DMS79 (cell line): ENCODE data around the gene PARP16.
"Not testable (repeated sequence)": the region's sequence is repeated elsewhere in the genome, so short reads cannot be mapped to it uniquely, and the experiment has no call there.

Experiments used
- DNase-seq: peaks from one replicate; lab custom pipeline; 2025; lab: John Stamatoyannopoulos, UW

PARP16 gene

DNA sequence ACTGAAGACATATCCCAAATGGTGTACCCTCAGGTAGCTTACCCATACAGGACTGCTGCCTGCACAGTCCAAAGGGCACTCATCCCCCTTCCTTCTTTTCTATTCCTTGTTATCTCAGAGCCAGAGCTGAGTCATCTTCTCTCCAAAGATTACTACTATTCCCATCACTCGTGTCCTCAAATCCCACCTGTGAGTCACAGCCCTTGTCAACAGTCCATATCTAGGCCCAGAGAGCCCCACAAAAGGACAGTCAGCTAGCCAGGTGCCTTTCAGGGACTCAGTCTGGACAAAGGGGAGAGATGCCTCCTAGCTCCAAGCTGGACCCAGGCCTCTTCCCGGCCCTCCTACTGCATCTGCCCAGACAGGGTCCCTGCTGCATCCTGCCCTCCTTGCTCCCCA lies 11.0 kb downstream of the PARP16 start:
- no peak for DNase-seq

DNA sequence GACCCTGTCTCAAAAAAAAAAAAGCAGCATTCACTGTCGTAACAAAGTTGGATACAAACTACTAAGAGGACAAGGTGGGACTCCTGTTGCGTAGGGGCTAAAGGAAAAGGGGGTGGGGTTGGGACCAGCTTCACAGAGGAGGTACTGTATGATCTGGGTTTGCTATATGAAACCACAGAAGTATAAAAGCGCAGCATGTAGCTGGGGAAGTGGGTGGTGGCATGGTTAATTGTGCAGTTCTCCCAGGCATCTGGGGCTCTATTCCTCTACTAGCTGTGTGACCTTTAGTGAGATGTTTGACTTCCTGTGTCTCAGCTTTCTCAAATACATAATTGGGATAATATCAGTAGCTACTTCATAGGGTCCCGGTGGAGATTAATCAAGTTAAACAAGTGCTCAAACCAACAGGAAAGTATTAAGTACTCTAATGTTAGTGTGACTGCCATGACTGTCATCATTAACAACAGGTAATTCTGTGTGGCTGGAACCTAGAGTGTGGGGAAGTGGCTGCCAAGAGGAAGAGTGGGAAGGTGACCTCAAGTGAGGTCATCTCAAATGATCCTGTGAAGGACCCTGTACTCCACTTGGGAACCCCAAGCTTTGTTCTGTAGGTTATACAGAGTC lies 11.5 kb downstream of the PARP16 start:
- DNase-seq = no peak

DNA sequence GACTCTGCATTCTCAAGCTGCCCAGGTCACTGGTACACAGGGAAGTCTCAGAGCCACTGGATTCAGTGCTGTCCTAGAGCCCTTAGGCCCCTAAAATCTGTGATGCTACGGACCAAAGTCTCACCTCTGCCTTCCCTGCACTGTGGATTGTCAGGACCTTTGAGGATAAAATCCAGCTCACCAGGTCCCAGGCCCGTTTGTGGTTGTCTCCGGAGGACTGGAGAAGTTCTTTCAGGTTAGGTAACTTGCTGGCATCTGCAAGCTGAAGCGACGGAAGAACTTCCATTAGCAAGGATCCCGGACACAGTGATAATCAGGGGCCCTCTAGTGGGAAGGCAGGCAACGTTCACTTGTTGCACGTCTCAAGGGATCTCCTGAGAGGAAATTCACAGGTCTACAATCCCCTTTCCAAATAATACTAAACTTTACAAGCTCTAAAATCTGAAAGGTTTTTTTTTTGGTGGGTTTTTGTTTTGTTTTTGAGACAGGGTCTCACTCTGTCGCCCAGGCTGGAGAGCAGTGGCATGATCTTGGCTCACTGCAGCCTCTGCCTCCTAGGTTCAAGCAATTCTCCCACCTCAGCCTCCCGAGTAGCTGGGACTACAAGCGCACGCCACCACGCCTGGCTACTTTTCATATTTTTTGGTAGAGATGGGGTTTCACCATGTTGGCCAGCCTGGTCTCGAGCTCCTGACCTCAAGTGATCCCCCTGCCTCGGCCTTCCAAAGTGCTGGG lies 15.7 kb downstream of the PARP16 start:
- DNase-seq = not testable (repeated sequence)

DNA sequence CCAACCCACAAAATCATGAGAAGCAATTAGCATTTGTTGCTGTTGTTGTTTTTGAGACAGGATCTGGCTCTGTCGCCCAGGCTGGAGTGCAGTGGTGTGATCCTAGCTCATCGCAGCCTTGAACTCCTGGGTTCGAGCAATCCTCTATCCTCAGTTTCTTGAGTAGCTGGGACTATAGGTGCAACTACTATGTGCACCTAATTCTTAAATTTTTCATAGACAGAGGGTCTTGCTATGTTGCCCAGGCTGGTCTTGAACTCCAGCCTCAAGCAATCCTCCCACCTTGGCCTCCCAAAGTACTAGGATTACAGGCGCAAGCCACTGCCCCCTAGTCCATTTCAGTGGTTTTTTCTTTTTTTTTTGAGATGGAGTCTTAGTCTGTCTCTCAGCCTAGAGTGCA lies 18.3 kb downstream of the PARP16 start:
- DNase-seq = no peak

DNA sequence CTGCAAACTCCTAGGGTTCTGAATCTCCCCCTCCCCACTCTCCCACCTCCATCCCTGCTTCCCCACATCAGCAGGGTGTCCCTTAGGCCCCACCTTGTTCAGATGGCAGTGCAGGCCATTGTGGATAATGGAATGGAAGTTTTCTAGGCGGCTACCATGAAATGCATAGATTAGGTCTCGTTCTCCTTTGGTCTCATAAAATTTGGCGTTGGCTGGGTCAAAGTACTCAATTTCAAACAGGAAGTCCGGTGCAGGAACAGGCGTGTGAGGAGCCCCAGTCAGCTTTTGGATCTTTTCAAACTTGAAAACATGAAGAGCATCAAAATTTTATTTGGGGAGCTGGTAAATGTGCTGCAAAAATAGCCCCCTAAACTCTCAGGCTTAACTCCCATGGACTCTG lies 20.2 kb downstream of the PARP16 start:
- no peak for DNase-seq

DNA sequence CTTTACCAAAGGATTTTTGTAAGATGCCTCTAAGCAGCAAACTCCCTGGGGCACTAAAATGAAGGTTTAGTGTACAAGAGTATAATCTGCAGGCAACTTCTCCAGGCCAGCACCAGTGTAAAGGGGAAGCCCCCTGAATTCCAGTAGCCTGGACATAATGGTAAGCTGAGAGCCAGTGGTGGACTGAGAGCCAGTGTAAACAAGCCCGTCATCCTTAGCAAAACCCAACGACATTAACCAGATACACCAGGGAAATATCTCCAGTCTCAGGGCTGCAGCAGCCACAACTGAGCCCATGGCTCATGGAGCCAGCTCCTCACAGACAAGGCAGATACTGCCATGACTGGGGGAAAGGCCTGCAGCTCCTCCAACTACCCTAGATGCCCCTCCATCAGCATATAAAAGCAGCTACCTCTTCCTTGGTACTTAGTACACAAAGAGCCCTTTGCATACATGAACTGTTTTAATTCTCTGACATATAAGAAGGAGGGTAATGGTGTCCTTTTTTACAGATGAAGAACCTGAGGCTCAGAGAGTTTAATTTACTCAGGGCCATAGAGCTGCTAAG lies 21.7 kb downstream of the PARP16 start:
- no peak for DNase-seq

DNA sequence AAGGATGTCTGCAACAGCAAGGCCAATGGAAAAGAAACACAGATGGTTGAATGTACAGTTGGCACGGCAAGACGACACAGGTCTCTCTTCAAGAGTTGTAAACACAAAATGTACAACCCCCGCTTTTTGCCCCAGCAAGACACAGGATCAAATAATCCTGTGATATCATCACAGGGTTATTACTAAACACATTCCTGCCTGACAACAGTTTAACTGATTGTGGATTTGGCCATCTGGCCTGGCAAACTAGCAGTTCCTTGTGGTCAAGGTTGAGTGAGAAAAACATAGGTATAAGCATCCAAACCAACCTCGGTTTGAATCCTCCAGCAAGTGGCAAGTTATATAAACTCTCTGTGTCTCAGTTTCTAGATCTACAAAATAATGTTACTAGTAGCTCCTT lies 23.4 kb downstream of the PARP16 start:
- DNase-seq = no peak

DNA sequence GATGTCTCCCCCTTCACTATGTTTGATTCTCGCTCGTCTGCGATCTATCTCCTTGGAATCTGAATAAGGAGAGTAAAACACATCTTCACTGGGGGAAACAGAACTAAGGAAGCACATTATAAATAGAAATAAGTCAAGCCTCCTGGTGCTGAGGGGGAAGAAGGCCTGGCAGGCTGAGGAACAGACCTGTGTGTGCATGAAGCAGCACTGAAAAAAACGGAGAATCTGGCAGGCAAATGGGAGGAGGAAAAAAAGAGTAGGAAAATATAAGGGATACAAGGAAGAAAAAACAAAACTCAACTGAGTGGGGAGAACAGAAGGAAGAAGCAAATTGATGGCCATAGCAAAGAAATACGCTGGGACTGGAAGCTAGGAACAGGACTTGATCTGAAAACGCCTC lies 25.7 kb downstream of the PARP16 start:
- no peak for DNase-seq

DNA sequence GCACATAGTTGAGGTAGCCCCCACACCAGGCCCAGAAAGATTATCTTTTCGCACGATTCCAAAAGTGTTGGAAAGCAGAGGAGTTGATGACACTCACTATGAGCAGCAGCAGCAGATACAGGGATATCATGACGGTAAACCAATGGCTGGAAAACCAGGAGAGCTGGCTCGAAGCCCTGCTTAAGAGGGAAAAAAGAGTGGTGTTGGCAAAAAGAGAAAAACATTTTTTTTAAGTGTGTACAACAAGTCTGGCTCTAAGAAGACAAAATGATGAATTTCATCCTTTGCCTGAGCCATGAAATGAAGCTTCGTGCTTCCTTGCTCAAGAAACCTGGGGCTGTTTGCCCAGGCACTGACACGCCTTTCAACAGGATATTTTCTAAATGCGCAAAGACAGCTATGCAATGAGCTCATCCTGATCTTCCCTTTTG lies 27.3 kb downstream of the PARP16 start:
- DNase-seq = no peak

DNA sequence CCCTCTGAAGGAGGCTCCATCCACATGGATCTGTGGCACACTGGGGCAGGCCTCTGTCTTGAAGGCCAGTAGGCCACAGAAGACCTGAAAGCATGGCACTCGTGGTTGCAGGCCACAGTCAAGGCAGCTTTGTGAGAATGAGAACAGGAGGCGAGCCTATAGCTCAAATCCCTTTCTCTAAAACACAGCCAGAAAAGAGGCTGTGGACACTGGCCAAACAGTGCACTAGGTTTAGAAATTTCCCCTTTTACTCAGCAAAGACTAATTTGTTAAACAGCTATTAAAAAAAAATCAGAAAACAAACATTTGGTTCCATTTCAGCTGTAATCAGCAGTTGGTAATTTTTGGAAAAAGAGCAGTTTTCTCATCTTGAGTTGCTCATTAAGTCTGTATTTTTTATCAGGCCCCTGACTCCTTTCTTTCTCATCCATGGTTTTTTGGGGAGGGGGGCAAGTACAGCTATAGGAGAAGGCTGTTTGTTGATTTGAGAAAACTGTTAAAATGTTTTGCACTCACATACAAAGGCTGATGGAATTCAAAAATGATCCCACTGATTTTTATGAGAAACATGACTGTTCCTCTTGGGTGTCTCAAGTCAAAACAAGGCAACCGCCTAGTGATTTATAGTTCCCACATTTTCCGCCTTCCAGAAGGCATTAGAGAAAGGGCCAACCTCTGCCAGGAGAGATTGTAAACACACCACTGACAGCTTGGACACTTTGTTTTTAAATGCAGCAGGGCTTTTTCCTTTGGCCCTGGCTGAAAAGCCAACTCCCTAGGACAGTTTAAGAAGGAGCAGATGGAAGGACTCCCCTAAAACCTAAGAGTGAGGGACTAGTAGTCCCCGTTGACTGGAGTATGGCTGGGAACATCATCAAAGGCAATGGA lies 28.1 kb downstream of the PARP16 start:
- DNase-seq = no peak

DNA sequence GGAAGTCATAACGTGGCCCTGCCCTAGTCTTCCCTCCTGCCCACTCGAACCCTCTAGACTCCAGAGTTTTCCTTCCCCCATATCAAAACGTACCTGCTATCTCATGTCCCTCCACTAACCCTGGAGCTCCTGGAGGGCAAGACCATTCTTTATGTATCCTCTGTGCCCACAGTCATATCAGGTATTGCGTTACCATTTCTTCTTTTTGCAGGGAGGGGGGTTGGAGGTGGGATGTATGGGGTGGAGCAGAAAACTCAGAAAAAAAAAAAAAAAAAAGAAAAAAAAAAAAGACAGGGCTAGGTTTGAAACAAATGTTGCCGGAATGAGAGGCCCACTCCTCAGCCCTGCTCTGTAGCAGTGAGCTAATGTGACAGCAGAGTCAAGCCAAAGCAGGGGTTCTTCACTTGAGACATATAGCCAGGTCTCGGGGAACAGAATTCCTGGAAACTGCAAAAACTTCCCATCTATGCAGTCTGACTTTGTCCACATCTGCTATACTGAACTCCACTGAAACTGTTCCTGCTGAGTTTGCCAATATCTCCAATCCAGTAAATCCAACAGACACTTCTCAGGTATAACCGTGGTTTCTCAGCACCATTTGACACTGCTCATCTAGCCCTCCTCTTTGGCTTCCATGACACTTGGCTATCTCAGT lies 31.1 kb downstream of the PARP16 start:
- DNase-seq = no peak

DNA sequence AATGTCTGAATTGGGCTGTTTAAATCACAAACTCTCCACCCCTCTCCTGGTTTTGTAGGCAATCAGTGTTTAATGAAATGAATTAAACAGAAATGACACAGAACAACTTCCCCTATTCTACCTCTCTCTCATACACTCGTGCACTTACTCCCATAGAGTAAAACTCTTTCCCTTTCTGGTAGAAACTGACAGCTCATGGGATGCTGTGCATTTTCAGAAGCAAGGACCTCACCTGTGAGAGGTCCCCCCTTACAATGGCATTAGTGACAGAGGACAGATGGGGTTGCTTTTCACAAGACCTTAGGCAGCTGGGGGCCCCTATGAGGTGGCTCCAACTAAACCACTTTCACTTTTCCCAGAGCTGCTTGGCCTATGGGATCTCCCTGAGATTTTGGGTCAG lies 31.9 kb downstream of the PARP16 start:
- DNase-seq = no peak

DNA sequence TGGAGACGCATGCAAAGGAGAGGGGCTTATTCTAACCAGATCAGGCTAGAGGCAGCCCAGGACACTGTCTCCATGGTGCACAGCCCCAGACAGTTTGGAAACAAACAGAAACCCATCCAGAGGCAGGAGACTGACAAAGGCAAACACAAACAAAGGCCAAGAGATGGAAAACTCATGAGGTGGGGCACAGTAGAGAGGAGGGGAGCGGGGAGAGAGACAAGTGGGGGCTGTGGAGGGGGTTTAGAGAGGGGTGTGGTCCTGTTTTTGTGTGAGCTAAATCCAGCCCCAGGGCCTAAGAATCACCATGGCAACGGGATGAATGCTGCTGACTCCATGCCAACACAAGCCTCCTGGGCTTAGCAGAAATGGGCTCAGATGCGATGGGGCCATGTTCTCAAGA lies 32.3 kb downstream of the PARP16 start:
- no peak for DNase-seq

DNA sequence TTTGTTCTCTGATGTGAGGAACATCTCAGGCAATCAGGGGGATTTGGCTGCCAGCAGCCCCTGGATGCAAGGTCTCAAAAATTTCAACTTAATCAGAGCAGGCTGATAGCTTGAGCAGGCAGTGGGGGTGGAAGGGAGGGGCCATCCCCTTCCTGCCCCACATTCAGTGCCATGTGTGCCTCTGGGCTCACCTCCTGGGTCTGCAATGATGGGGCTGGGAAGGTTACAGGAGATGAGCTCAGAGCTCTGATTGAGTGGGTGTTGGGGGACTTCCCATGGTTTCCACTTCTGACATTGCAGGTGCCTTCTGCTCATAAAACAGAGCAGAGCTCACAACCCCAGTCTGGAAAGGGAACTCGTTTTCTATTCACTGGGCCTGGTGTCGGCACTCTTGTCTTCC lies 37.0 kb downstream of the PARP16 start:
- DNase-seq = no peak

DNA sequence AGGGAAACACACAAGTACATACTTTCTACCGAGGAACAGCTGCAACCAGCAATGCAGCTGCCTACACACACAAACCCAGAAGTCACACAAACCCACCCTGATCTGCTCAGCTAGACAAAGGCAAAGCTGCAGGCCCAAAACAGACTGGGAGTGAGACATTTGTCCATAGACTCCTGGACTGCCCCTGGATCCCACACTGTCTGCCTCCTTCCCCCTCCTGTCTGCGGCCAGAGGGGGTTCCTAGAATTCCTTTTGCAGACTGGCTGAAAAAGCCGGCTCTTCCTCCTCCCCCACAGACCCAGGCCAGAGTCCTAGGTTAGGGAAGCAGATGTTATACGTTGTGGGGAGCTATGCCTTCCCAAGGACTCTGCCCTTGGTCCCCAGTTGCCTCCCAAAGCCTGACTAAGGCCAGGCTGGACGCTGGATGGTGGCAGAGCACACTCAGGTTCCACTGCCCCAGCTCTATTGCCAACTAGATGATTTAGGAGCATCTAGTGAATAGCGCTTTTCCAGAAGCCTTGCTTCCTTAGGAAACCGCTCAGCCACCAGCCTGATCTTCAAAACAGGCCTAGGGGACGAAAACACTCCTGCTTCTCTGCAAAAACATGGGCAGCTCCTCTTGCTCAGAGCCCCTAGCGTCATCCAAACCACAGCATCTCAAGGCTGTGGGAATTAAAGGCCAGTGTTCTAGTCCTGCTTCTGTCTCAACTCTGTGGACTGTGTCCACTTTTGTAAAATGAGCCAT lies 38.0 kb downstream of the PARP16 start:
- no peak for DNase-seq

DNA sequence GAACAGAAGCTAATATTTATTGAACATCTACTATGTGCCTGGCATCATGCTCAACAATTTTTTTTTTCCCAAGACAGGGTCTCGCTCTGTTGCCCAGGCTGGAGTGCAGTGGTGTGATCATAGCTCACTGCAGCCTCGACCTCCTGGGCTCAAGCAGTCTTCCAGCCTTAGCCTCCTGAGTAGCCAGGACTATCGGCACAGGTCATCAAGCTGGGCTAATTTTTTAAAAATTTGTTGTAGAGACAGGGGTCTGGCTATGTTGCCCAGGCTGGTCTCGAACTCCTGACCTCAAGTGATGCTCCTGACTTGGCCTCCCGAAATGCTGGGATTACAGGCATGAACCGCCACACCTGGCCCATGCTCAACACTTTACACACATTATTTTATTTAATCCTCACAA lies 39.7 kb downstream of the PARP16 start:
- no peak for DNase-seq

DNA sequence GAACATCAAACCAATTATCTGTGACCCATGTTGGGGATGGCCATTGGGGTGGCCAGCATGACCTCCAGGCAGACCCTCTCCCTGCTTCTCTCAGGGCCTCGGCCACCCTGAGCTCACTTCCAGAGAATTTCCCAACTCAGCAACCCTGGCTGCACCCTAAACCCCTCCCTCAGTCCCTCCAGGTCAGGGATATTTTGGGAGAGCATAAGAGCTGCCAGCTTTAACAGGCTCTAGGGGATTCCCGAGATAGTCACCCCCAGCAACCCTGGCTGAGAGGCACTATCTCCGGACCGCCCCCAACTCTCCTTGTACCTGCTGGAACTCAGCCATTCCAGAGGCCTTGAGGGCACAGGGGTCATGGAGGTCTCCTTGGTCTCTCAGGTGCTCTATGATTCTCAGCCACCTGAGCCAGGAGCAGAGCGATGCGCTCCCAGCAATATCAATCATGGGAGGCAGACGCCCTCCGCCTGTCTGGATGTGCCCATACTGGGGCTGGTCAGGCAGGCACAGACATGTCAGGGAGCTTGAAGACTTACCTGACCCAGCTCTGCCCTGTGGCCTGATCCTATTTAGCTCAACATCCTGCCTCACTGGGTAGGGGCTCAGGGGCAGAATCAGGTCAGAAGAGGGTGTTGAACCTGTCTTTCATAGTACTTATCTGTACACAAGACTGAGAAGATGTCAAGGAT lies 40.5 kb downstream of the PARP16 start:
- DNase-seq = no peak

DNA sequence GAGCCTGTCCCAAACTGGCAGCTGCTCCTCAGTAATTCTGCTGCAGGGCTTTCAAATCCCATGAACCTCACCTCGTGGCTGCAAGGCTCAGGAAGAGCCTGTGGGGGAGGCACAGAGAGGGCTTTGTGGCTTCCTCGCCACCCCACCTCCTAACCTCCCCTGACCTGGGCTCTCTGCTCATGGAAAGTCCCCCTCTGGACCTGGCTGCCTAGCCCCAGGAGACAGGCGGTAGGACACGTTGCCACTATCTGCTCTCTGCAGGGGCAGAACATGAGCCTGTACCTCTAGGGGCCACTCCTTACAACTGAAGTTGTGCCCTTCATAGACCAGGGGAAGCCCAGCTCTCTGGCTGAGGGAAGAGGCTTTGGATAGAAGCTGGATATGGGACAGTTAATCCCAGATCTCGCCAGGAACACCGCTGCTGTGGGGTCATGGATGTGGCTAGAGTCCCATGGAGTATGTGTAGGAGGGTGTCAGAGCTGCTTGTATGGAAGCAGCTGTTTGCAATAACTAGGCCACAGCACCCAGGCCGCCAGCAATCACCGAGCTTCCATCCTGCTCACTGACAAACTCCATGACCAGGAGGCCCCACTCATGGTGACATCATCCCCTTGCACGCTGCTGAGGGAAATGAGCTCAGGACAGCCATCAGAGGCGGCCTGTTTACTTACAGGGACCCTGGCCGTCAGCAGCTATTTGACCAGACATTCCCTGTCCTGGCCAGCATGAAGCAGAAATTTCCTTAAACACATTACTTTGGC lies 41.4 kb downstream of the PARP16 start:
- no peak for DNase-seq

DNA sequence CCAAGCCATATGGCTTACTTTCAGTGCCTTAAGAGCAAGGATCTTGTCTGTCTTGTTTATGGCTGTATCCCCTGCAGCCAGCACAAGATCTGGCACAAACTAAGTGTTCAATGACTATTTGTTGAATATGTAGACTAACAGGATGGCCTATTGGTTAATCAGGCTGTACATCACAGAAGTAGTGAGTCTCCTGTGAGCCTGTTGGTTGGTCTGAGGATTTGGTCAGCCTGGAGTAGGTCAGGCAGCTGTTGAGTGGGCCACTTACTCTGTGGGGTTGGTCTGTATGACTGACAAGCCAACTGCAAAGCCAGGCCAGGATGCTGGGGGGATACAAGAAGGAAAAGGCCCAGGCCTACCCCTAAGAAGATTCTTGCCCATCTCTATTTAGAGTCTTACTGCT lies 42.0 kb downstream of the PARP16 start:
- no peak for DNase-seq

DNA sequence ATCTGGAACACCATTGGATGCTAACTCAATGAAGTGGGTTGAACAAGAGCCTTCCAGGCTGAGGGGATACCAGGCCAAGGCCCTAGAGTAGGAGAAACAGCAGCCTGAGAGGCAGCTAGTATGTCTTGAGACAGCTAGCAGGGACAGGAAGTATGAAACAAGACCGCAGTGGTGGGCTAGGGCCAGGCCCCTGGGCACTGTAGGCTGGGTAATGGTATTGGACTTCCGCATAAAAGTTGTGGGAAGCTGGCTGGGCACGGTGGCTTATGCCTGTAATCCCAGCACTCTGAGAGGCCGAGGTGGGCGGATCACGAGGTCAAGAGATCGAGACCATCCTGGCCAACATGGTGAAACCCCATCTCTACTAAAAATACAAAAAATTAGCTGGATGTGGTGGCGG lies 50.2 kb downstream of the PARP16 start:
- DNase-seq = not testable (repeated sequence)
